ENCODE results near the gene PNMA5. TPM values are rescaled to one million over a fixed set of nuclear protein-coding genes. Genes with fewer than 3 reads are reported as not detected.

The PNMA5 gene
- total RNA-seq, 1 donor = not detected

DNA sequence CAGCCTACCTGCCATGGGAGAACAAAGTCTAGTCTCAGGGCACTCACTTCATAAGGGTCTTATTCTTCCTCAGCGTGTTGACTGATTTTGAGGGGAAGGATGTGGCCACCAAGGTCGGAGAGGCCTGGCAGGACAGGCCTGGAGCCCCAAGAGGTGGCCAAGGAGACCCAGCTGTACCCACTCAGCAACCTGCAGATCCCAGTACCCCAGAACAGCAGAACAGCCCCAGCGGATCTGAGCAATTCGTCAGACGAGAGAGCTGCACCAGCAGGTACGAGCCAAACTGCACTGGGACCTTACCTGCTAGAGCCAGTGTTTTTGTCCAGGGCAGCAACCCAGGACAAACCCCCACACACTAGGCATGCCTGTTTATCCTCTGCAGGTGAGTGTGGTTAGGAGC lies 34.3 kb downstream of the PNMA5 start:
- Histone ChIP-seq H3K27ac (ENCODE audit: low read depth, low read length) (no peak overlapping the region), H3K36me3 (ENCODE audit: insufficient read depth, low read length) (no peaks in the 10 kb centered on the region), H2AFZ (ENCODE audit: low read length) (no peak overlapping the region), H3K27me3 (ENCODE audit: insufficient read depth, low read length) (no peaks in the 10 kb centered on the region), H3K9me3 (ENCODE audit: low read depth, low read length) (no peaks in the 10 kb centered on the region), H3K4me2 (ENCODE audit: insufficient read depth, low read length) (no peak overlapping the region), H3K79me2 (ENCODE audit: insufficient read depth, low read length) (no peaks in the 10 kb centered on the region), H3K4me3 (ENCODE audit: insufficient read depth, low read length) (no peak overlapping the region), H3K4me1 (ENCODE audit: insufficient read depth, low read length) (no peaks in the 10 kb centered on the region), H4K20me1 (ENCODE audit: insufficient read depth, low read length) (no peaks in the 10 kb centered on the region)
- no peak for DNase-seq (ENCODE audit: insufficient read length, low spot score, missing footprints)
- no peak for TF ChIP-seq CTCF (IDR thresholded peaks at IDR 0.05; ENCODE audit: extremely low read depth, low read depth, low read length)

DNA sequence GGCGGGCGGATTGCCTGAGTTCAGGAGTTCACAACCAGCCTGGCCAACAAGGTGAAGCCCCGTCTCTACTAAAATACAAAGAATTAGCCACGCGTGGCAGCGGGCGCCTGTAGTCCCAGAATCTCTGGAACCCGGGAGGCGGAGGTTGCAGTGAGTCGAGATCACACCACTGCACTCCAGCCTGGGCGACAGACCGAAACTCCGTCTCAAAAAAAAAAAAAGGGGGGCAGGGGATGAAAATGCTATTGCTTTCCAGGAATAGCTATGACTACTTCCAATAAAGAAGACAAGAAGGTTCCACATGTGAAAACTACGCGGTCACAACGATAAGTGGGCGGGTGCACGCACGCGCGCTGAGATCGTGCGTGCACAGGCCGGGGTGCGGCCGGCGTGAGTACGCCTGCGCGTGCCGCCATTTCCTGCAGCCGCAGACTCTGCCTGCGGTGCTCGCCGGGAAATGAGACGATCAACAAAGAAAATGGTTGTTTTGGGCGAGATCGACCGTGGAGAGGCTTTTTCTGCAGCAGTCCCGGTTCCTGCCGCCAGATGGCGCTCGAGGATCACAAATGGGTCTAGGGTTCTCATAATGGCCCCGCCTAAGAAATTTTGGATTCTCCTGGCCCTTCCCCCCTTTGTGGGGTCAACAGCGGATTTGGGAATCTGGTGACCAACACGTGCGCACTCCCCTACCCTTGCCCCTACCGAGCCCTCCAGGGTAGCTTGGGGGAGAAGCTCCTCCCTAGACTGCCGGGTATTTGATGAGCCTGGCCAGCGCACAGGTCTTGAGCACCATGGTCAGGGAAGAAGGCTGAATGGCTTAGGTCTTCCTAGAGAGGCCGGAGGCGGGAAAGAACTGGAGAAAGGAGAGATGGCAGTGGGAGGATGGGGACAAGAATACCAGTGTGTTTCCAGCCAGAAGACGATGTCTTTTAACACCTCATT lies 35.1 kb downstream of the PNMA5 start:
- Histone ChIP-seq H3K4me1 (ENCODE audit: insufficient read depth, low read length) (no peaks in the 10 kb centered on the region), H3K4me3 (ENCODE audit: insufficient read depth, low read length) (peak overlapping the region; percentile 52), H3K4me2 (ENCODE audit: insufficient read depth, low read length) (peak overlapping the region; percentile 61), H3K36me3 (ENCODE audit: insufficient read depth, low read length) (no peaks in the 10 kb centered on the region), H3K27ac (ENCODE audit: low read depth, low read length) (peak overlapping the region; percentile 31), H4K20me1 (ENCODE audit: insufficient read depth, low read length) (no peaks in the 10 kb centered on the region), H3K79me2 (ENCODE audit: insufficient read depth, low read length) (no peaks in the 10 kb centered on the region), H3K27me3 (ENCODE audit: insufficient read depth, low read length) (no peaks in the 10 kb centered on the region), H3K9me3 (ENCODE audit: low read depth, low read length) (no peaks in the 10 kb centered on the region), H2AFZ (ENCODE audit: low read length) (peak overlapping the region; percentile 83)
- DNase-seq (ENCODE audit: insufficient read length, low spot score, missing footprints) = peak; percentile 94
- TF ChIP-seq CTCF (IDR thresholded peaks at IDR 0.05; ENCODE audit: extremely low read depth, low read depth, low read length) = peak; percentile 92

DNA sequence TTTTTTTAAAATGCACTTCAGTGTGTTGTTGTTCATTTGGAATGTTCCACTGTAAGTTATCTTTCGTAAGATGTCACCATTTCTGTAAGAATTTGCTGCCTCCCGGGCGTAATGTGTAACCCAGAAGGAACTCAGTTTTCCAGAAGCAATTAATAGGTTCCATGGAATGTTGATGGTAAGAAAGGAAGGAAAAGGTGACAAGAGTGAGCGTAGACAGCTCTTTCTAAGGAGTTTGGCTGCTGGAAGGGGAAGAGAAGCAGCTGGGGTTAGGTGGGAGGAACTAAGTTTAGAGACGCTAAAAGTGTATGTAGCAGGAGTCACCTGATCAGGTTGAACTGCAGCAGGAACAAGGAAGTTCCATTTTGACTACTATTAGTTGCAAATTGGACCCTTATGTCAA lies 35.9 kb downstream of the PNMA5 start:
- Histone ChIP-seq H4K20me1 (ENCODE audit: insufficient read depth, low read length) (no peaks in the 10 kb centered on the region), H3K79me2 (ENCODE audit: insufficient read depth, low read length) (no peaks in the 10 kb centered on the region), H3K4me1 (ENCODE audit: insufficient read depth, low read length) (no peaks in the 10 kb centered on the region), H3K4me3 (ENCODE audit: insufficient read depth, low read length) (peak overlapping the region; percentile 52), H3K27me3 (ENCODE audit: insufficient read depth, low read length) (no peaks in the 10 kb centered on the region), H3K27ac (ENCODE audit: low read depth, low read length) (peak overlapping the region; percentile 31), H3K4me2 (ENCODE audit: insufficient read depth, low read length) (peak overlapping the region; percentile 61), H3K9me3 (ENCODE audit: low read depth, low read length) (no peaks in the 10 kb centered on the region), H3K36me3 (ENCODE audit: insufficient read depth, low read length) (no peaks in the 10 kb centered on the region), H2AFZ (ENCODE audit: low read length) (peak overlapping the region; percentile 63)
- no peak for TF ChIP-seq CTCF (IDR thresholded peaks at IDR 0.05; ENCODE audit: extremely low read depth, low read depth, low read length)
- DNase-seq (ENCODE audit: insufficient read length, low spot score, missing footprints) = no peak

DNA sequence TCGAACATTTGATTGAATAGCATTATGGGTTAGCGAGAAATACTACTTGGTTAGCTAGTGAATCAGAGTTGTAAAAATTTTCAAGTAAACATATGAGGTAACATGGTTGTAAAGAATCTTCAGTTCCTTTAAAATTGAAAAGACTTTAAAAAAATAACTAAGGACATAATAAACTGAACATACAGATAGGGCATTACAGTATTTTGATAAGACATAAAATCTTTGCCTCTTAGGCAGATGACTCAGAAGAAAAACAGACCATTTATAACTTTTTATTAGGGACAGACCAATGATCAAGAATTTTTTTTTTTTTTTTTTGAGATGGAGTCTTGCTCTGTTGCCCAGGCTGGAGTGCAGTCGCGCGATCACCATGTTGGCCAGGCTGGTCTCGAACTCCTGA lies 43.1 kb downstream of the PNMA5 start:
- Histone ChIP-seq H3K27me3 (ENCODE audit: insufficient read depth, low read length) (no peaks in the 10 kb centered on the region), H3K27ac (ENCODE audit: low read depth, low read length) (no peak overlapping the region), H3K4me2 (ENCODE audit: insufficient read depth, low read length) (no peak overlapping the region), H3K4me3 (ENCODE audit: insufficient read depth, low read length) (no peak overlapping the region), H3K4me1 (ENCODE audit: insufficient read depth, low read length) (no peaks in the 10 kb centered on the region), H4K20me1 (ENCODE audit: insufficient read depth, low read length) (no peaks in the 10 kb centered on the region), H3K9me3 (ENCODE audit: low read depth, low read length) (no peaks in the 10 kb centered on the region), H3K79me2 (ENCODE audit: insufficient read depth, low read length) (no peaks in the 10 kb centered on the region), H2AFZ (ENCODE audit: low read length) (no peak overlapping the region), H3K36me3 (ENCODE audit: insufficient read depth, low read length) (no peaks in the 10 kb centered on the region)
- no peak for DNase-seq (ENCODE audit: insufficient read length, low spot score, missing footprints)
- TF ChIP-seq CTCF (IDR thresholded peaks at IDR 0.05; ENCODE audit: extremely low read depth, low read depth, low read length) = no peak
